ENCODE measurements around the gene BLOC1S5. TPM values are rescaled to one million over a fixed set of nuclear protein-coding genes. Genes with fewer than 3 reads are reported as not detected.

BLOC1S5 gene
- total and polyA plus RNA-seq, 7 donors, result 5.5 to 16.2 (median 12.3) TPM

DNA sequence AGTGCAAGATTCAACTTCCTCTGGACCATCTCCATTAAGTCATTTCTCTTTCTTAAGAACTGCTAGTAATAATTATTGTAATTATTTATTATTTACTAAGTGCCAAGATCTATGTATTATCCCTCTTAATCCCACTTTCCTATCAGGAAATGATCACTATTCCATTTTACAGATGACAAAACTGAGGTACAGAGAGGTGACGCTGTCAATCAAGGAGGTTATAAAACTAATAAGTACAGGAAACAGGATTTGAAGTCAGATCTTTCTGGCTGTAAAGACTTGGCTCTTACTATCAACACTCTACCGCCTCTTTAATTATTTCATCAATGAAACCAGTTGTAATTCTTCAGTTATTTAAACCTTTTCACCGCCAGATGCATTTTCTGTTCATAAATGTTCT is 37.4 kb downstream of the BLOC1S5 start:
- intact Hi-C loops (cut with DNase I), result no loop called here
- 84 to 98% methylated on average over 3 of the region's 3 CpGs for WGBS, 2 donors
- no peak for DNase-seq

DNA sequence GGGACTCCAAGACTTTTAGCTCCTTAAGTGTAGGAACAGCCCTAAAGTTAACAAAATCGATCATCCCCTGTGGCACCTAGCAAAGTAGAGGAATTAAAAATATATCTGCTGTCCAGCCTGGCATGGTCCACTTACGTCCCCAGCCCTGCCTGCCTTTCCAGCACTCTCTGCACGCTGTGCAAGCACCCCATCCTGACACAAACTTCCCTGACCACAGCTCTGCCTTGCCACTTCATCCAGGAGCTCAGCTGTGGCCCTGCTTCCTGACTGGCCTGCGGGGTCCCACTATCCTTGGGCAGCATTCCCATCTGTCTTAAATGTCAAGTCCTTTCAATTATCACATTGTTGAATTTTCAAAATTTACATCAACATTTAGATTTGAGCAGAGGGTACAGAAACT is 39.0 kb downstream of the BLOC1S5 start:
- intact Hi-C loops (cut with DNase I), result no loop called here
- peaks cover 0 to 8% (median 2%) of the 10 kb centered on the region in 4 donors for H3K4me1 ChIP-seq
- no peaks in the 10 kb centered on the region for H3K27me3 ChIP-seq
- H3K36me3 ChIP-seq, result no peaks in the 10 kb centered on the region
- DNase-seq, result no peak
- 92 to 94% methylated on average over 4 of the region's 4 CpGs for WGBS, 2 donors
- H3K4me3 ChIP-seq, result no peak overlapping the region
- TF ChIP-seq POLR2AphosphoS5 (IDR thresholded peaks at IDR 0.05) (no peak), EP300 (IDR thresholded peaks at IDR 0.05) (no peak), POLR2A (IDR thresholded peaks at IDR 0.05) (no peak)
- TF ChIP-seq, protein P1, sequence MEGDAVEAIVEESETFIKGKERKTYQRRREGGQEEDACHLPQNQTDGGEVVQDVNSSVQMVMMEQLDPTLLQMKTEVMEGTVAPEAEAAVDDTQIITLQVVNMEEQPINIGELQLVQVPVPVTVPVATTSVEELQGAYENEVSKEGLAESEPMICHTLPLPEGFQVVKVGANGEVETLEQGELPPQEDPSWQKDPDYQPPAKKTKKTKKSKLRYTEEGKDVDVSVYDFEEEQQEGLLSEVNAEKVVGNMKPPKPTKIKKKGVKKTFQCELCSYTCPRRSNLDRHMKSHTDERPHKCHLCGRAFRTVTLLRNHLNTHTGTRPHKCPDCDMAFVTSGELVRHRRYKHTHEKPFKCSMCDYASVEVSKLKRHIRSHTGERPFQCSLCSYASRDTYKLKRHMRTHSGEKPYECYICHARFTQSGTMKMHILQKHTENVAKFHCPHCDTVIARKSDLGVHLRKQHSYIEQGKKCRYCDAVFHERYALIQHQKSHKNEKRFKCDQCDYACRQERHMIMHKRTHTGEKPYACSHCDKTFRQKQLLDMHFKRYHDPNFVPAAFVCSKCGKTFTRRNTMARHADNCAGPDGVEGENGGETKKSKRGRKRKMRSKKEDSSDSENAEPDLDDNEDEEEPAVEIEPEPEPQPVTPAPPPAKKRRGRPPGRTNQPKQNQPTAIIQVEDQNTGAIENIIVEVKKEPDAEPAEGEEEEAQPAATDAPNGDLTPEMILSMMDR (IDR thresholded peaks at IDR 0.05), result no peak
- no peaks in the 10 kb centered on the region for H3K9me3 ChIP-seq
- H3K27ac ChIP-seq, result no peak overlapping the region

More for the DNA sequence above, 37.4 kb downstream of the BLOC1S5 start:
- Histone ChIP-seq H3K9me3 (no peaks in the 10 kb centered on the region), H3K27ac (no peak overlapping the region), H3K36me3 (no peaks in the 10 kb centered on the region), H3K4me1 (peaks cover 0 to 8% (median 2%) of the 10 kb centered on the region in 4 donors), H3K4me3 (no peak overlapping the region), H3K27me3 (no peaks in the 10 kb centered on the region)
- TF ChIP-seq POLR2A (IDR thresholded peaks at IDR 0.05) (no peak), EP300 (IDR thresholded peaks at IDR 0.05) (no peak), POLR2AphosphoS5 (IDR thresholded peaks at IDR 0.05) (no peak)

DNA sequence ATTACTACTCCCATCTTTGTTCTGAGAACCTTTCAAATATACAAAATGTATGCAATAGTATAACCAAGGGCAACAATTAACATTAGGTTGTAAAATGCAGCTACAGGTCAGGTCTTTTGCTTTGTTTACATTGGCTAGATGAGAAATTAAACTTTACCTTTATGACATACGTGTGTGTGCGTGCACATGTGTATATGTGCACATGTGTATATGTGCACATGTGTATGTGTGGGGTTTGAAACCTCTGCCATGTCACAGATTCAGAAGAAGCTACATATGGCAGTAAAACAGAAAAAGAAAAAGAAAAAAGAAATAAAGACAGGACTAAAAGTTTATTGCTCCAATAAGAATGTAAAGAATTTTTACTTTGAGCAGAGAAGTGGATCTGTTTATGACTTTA is 40.6 kb downstream of the BLOC1S5 start:
- H3K36me3 ChIP-seq, result no peaks in the 10 kb centered on the region
- peaks cover 0 to 3% (median 0%) of the 10 kb centered on the region in 4 donors for H3K4me1 ChIP-seq
- H3K4me3 ChIP-seq, result no peak overlapping the region
- no peak for DNase-seq
- WGBS, 2 donors, result 25 to 83% methylated on average over 2 of the region's 2 CpGs
- H3K27me3 ChIP-seq, result no peaks in the 10 kb centered on the region
- TF ChIP-seq POLR2A (IDR thresholded peaks at IDR 0.05) (no peak), EP300 (IDR thresholded peaks at IDR 0.05) (no peak)
- TF ChIP-seq, protein P1 (IDR thresholded peaks at IDR 0.05), result no peak
- no peaks in the 10 kb centered on the region for H3K9me3 ChIP-seq
- no peak overlapping the region for H3K27ac ChIP-seq
- intact Hi-C loops (cut with DNase I), result no loop called here

DNA sequence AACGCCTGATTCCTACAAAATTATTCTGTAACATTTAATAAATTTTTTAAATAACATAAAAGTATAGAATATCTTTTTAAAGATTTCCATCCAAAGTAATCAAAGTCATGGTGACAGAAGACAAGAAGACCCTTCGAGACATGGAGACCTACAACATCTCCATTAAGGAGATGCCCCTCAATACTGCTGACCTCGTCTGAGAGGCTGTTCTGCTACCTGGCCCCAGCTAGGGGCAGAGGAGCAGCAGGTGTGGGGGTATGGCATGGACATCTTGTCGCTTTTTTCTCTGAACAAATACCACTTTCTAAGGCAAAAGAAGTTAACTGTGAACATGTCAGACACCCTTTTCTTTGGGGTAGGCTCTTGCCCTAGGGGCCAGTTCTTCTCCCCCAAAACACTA is 44.1 kb downstream of the BLOC1S5 start:
- no peaks in the 10 kb centered on the region for H3K9me3 ChIP-seq
- WGBS, 2 donors, result 92 to 95% methylated on average over 4 of the region's 4 CpGs
- H3K36me3 ChIP-seq, result peaks cover 0 to 7% (median 2%) of the 10 kb centered on the region in 4 donors
- H3K4me3 ChIP-seq, result no peak overlapping the region
- no peak overlapping the region for H3K27ac ChIP-seq
- no peak for DNase-seq
- no peaks in the 10 kb centered on the region for H3K27me3 ChIP-seq
- intact Hi-C loops (cut with DNase I), result no loop called here
- no peak for TF ChIP-seq POLR2A (IDR thresholded peaks at IDR 0.05)
- TF ChIP-seq, protein P1 (IDR thresholded peaks at IDR 0.05), result no peak
- no peak for TF ChIP-seq EP300 (IDR thresholded peaks at IDR 0.05)
- no peak for TF ChIP-seq POLR2AphosphoS5 (IDR thresholded peaks at IDR 0.05)
- H3K4me1 ChIP-seq, result no peaks in the 10 kb centered on the region

DNA sequence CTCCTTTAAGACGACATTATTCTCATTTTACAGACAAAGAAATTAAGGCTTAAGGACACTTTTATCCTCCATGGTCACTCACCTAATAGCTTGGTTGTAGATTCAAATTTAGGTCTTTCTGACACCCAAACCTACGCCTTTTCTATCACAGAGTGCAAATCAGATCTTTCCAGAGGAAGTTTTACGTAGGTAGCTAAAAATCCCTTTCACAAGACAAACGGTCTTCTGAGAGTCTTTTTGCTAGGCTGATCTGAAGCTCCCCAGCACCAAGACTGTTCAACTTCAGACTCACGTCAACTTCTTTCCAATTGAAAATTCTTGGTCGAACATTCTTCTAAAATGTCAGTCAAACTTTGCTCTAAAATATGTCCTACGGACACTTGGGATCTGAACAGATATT is 46.5 kb downstream of the BLOC1S5 start:
- intact Hi-C loops (cut with DNase I), result no loop called here
- no peak for DNase-seq
- Histone ChIP-seq H3K36me3 (peaks cover 0 to 17% (median 4%) of the 10 kb centered on the region in 4 donors), H3K9me3 (no peaks in the 10 kb centered on the region), H3K27me3 (no peaks in the 10 kb centered on the region), H3K4me3 (no peak overlapping the region), H3K27ac (no peak overlapping the region), H3K4me1 (no peaks in the 10 kb centered on the region)
- 75 to 77% methylated on average over 7 of the region's 7 CpGs for WGBS, 2 donors
- no peak for TF ChIP-seq POLR2AphosphoS5 (IDR thresholded peaks at IDR 0.05)
- no peak for TF ChIP-seq POLR2A (IDR thresholded peaks at IDR 0.05)
- TF ChIP-seq, protein P1 (IDR thresholded peaks at IDR 0.05), result no peak
- no peak for TF ChIP-seq EP300 (IDR thresholded peaks at IDR 0.05)

All from sigmoid colon (tissue), 7 donors.